HepG2 (cell line): ENCODE results near the gene DNMT1. TPM values are rescaled to one million over a fixed set of nuclear protein-coding genes. Genes with fewer than 3 reads are reported as not detected.

Experiments used
- ATF7-NPFF ChIP-seq: sonication (generic); formaldehyde crosslinking; IDR thresholded peaks from 2 replicates; pipeline ENCODE4 v1.8.1; 2023; ENCODE audit warnings: mild to moderate bottlenecking, low read depth, missing genetic modification reagents, moderate library complexity
- CBX1 ChIP-seq: IDR thresholded peaks from one replicate; pipeline ENCODE4 v1.6.1; 2016; ENCODE audit warnings: antibody characterized with exemption, low read depth
- CHD4 ChIP-seq: fragments of 200-600 bp; sonication (generic); IDR thresholded peaks from 2 replicates; pipeline ENCODE4 v1.7.0; 2017; ENCODE audit warnings: mild to moderate bottlenecking, low read length, borderline replicate concordance
- IRF2 ChIP-seq: IDR thresholded peaks from 2 replicates; pipeline ENCODE4 v1.6.1; 2018; ENCODE audit warnings: missing genetic modification reagents, missing compliant biosample characterization
- JARID2 ChIP-seq: sonication (generic); formaldehyde crosslinking; IDR thresholded peaks from 2 replicates; pipeline ENCODE4 v1.8.1; 2023; ENCODE audit warnings: missing genetic modification reagents, inconsistent platforms; ENCODE audit not compliant: insufficient replicate concordance
- MAZ ChIP-seq, 2 experiments: sonication (generic) in 1 of 2; formaldehyde crosslinking in 1 of 2; IDR thresholded peaks; 2 replicates each; pipeline versions ENCODE4 v1.5.0 to v1.6.1; 2012 to 2020; ENCODE audit warnings: low read depth in 2 of 2, mild to moderate bottlenecking in 2 of 2, borderline replicate concordance in 1 of 2, improper control_type of control experiment in 1 of 2, low read length in 1 of 2, missing genetic modification reagents in 1 of 2, moderate library complexity in 1 of 2
- NFE2L1 ChIP-seq: sonication (generic); formaldehyde crosslinking; IDR thresholded peaks from 2 replicates; pipeline ENCODE4 v1.4.0; 2020; ENCODE audit warnings: missing genetic modification reagents, mild to moderate bottlenecking, borderline replicate concordance
- RBFOX2 ChIP-seq: fragments of 200-400 bp; formaldehyde crosslinking; IDR thresholded peaks from 2 replicates; pipeline ENCODE4 v1.6.1; 2017; ENCODE audit warnings: low read depth, mild to moderate bottlenecking, low read length
- RBM22 ChIP-seq: fragments of 200-400 bp; formaldehyde crosslinking; optimal IDR thresholded peaks from 2 replicates; pipeline ENCODE3; 2017; ENCODE audit warnings: mild to moderate bottlenecking, low read length, moderate library complexity
- RFX1 ChIP-seq: fragments of 450-650 bp; IDR thresholded peaks from 2 replicates; pipeline ENCODE4 v1.6.1; 2017
- SCMH1 ChIP-seq: sonication (generic); formaldehyde crosslinking; IDR thresholded peaks from 2 replicates; pipeline ENCODE4 v1.9.0; 2021; ENCODE audit warnings: missing genetic modification reagents, mild to moderate bottlenecking, borderline replicate concordance
- STAT6 ChIP-seq: sonication (generic); formaldehyde crosslinking; IDR thresholded peaks from 2 replicates; pipeline ENCODE4 v1.4.0; 2020; ENCODE audit warnings: missing genetic modification reagents, mild to moderate bottlenecking, borderline replicate concordance
- TBX3 ChIP-seq: fragments of 450-650 bp; IDR thresholded peaks from 2 replicates; pipeline ENCODE4 v1.6.1; 2017; ENCODE audit warnings: antibody characterized with exemption, mild to moderate bottlenecking, inconsistent platforms, borderline replicate concordance
- U2AF2 ChIP-seq: fragments of 200-400 bp; formaldehyde crosslinking; IDR thresholded peaks from 2 replicates; pipeline ENCODE4 v1.6.1; 2017; ENCODE audit warnings: low read depth, mild to moderate bottlenecking, low read length
- ZNF274 ChIP-seq: sonication (generic); formaldehyde crosslinking; IDR thresholded peaks from 2 replicates; pipeline ENCODE4 v1.5.1; 2020; ENCODE audit warnings: mild to moderate bottlenecking, missing genetic modification reagents
- ZNF431 ChIP-seq: sonication (generic); formaldehyde crosslinking; IDR thresholded peaks from 2 replicates; pipeline ENCODE4 v1.9.0; 2022; ENCODE audit warnings: missing genetic modification reagents, low read depth, mild to moderate bottlenecking, borderline replicate concordance
- ZNF441 ChIP-seq: sonication (generic); formaldehyde crosslinking; IDR thresholded peaks from 2 replicates; pipeline ENCODE4 v1.7.0; 2021; ENCODE audit warnings: missing genetic modification reagents, borderline replicate concordance
- ZNF512 ChIP-seq: sonication (generic); formaldehyde crosslinking; IDR thresholded peaks from 2 replicates; pipeline ENCODE4 v1.4.0; 2020; ENCODE audit warnings: mild to moderate bottlenecking, missing genetic modification reagents
- ZNF530 ChIP-seq: sonication (generic); formaldehyde crosslinking; IDR thresholded peaks from 2 replicates; pipeline ENCODE4 v1.5.0; 2020; ENCODE audit warnings: low read depth, mild to moderate bottlenecking, missing genetic modification reagents
- ZNF547 ChIP-seq: sonication (generic); formaldehyde crosslinking; IDR thresholded peaks from 2 replicates; pipeline ENCODE4 v1.5.1; 2020; ENCODE audit warnings: mild to moderate bottlenecking, missing genetic modification reagents
- ZNF557 ChIP-seq: sonication (generic); formaldehyde crosslinking; IDR thresholded peaks from 2 replicates; pipeline ENCODE4 v1.4.0; 2020; ENCODE audit warnings: missing genetic modification reagents
- ZNF574 ChIP-seq: sonication (generic); formaldehyde crosslinking; IDR thresholded peaks from 2 replicates; pipeline ENCODE4 v1.4.0; 2020; ENCODE audit warnings: missing genetic modification reagents
- ZSCAN21 ChIP-seq: sonication (generic); formaldehyde crosslinking; IDR thresholded peaks from 2 replicates; pipeline ENCODE4 v1.8.0; 2022; ENCODE audit warnings: mild to moderate bottlenecking, missing genetic modification reagents, moderate library complexity, borderline replicate concordance
- polyA plus RNA-seq, 8 experiments: library from polyadenylated mRNA; depleted of rRNA in 3 of 8; stranded (reverse) in 7 of 8; unstranded in 1 of 8; fragments of >200 nt; fragmentation: Illumina TruSeq in 4 of 8; extraction: Trizol in 4 of 8; gene quantifications; 2 replicates each; pipeline versions ENCODE4 v1.2.1 to v1.2.3, GENCODE V29; 2011 to 2016; ENCODE audit warnings: low read depth in 4 of 8, missing spikeins in 1 of 8, mixed read lengths in 1 of 8; ENCODE audit not compliant: insufficient read depth in 1 of 8
- total RNA-seq, 5 experiments: library from RNA; depleted of rRNA; stranded (reverse); fragments of >200 nt; fragmentation: Illumina TruSeq; extraction: Trizol; gene quantifications; 2 replicates each; pipeline ENCODE4 v1.2.3, GENCODE V29; 2016; ENCODE audit warnings: low read depth in 1 of 5

Gene DNMT1
- total and polyA plus RNA-seq, 2 of the 13 experiments (the other 11 are each of a cell fraction or from before 2014, with no cell fraction given): 31.2 to 91.1 TPM

GRCh38 chr19:10112895-10113591 is 81.7 kb downstream of the DNMT1 start (continued):
- TF ChIP-seq NFE2L1 (CRISPR knock-in tag) (no peak), TBX3 (no peak), ZNF512 (CRISPR knock-in tag) (no peak), RBM22 (peak; percentile 93), RBFOX2 (peak; percentile 76), RFX1 (no peak), ZNF274 (CRISPR knock-in tag) (no peak), CBX1 (peak; percentile 22), U2AF2 (no peak), MAZ (IDR thresholded peaks at IDR 0.05; ENCODE audit: borderline replicate concordance, low read depth, low read length) (0 out of 2 replicates have a peak, but pooled peaks have one; percentile 55), MAZ (CRISPR knock-in tag; IDR thresholded peaks at IDR 0.05; ENCODE audit: low read depth) (peak; percentile 34; the same call in 1 of the 2 replicates), ZNF547 (CRISPR knock-in tag) (no peak), ZNF574 (CRISPR knock-in tag) (peak; percentile 59), IRF2 (CRISPR knock-in tag) (no peak), ATF7-NPFF (CRISPR knock-in tag) (peak; percentile 5; the same call in 1 of the 2 replicates), ZSCAN21 (0 out of 2 replicates have a peak, but pooled peaks have one; percentile 6), ZNF431 (CRISPR knock-in tag) (no peak), SCMH1 (CRISPR knock-in tag) (no peak), STAT6 (CRISPR knock-in tag) (no peak), CHD4 (no peak), JARID2 (CRISPR knock-in tag) (no peak), ZNF557 (CRISPR knock-in tag) (no peak), ZNF530 (CRISPR knock-in tag) (no peak), ZNF441 (CRISPR knock-in tag) (no peak)
